ENCODE results near the gene SETSIP. TPM values are rescaled to one million over a fixed set of nuclear protein-coding genes. Genes with fewer than 3 reads are reported as not detected.
"Not testable (repeated sequence)": the region's sequence is repeated elsewhere in the genome, so short reads cannot be mapped to it uniquely, and the experiment has no call there.

The SETSIP gene
- total RNA-seq, 1 experiment from 2014 or later = not detected

DNA sequence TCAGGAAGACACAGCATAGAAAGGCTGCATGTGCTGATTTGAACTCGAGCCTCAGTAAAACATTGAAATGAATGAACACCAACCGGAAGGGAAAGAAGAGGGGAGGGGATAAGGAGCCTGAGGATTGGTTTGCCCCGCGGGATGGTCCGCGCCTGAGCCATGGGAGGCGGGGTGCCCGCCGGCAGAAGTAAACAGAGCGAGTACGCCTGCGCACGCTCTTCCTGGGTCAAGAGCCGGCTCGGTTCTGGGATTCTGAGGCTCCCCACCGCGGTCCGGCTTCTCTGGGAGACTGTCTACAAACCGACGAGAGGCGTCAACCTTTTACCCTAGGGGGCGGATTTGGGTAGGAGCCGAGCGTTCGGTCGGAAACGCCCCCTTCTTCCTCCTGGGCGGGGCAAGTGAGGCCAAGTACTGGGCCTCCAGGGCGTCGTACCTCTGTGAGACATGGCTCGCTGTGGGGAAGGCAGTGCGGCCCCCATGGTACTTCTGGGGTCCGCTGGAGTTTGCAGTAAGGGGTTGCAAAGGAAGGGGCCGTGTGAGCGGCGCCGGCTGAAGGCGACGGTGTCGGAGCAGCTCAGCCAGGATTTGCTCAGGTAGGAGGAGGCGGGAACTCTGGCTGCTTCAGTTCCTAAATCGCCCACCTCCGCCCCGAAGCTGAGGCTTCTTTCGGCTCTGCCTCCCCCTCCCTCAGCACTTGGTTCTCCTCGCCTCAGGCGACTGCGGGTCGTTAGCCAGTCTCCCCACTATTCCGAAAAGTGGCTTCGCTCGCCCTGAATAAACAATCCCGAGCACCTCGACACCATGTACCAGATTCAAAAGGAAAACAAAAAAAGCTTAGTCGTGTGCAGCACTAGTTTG is 5.1 kb upstream of the SETSIP start, which contains the start of gene BTBD8:
Gene BTBD8 (plus strand): TSS at position 218 of the 858 bp plus-strand sequence. CDS start 227 bp downstream, at position 445.
- Histone ChIP-seq H3K4me1 (no peaks in the 10 kb centered on the region), H3K27me3 (replicated peaks; ENCODE audit: control insufficient read depth, insufficient read depth, low read length) (no peaks in the 10 kb centered on the region), H3K36me3 (ENCODE audit: control insufficient read depth, insufficient read depth, low read length) (no peaks in the 10 kb centered on the region), H3K4me3 (ENCODE audit: low read depth, low read length) (peak within 1 kb of the TSS; percentile 50), H3K9me3 (no peaks in the 10 kb centered on the region)
- Mint-ChIP-seq H3K4me1 (ENCODE audit: low read depth, unreplicated experiment) (no peaks in the 10 kb centered on the region), H3K36me3 (ENCODE audit: insufficient read depth, unreplicated experiment) (no peaks in the 10 kb centered on the region), H3K27me3 (ENCODE audit: insufficient read depth, unreplicated experiment) (no peaks in the 10 kb centered on the region), H3K9me3 (ENCODE audit: unreplicated experiment) (peaks cover 10% of the 10 kb centered on the region), H3K4me3 (ENCODE audit: unreplicated experiment) (peak within 1 kb of the TSS; percentile 81), H3K27ac (ENCODE audit: unreplicated experiment) (peak within 1 kb of the TSS; percentile 90)
- TF ChIP-seq, protein P1, sequence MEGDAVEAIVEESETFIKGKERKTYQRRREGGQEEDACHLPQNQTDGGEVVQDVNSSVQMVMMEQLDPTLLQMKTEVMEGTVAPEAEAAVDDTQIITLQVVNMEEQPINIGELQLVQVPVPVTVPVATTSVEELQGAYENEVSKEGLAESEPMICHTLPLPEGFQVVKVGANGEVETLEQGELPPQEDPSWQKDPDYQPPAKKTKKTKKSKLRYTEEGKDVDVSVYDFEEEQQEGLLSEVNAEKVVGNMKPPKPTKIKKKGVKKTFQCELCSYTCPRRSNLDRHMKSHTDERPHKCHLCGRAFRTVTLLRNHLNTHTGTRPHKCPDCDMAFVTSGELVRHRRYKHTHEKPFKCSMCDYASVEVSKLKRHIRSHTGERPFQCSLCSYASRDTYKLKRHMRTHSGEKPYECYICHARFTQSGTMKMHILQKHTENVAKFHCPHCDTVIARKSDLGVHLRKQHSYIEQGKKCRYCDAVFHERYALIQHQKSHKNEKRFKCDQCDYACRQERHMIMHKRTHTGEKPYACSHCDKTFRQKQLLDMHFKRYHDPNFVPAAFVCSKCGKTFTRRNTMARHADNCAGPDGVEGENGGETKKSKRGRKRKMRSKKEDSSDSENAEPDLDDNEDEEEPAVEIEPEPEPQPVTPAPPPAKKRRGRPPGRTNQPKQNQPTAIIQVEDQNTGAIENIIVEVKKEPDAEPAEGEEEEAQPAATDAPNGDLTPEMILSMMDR (IDR thresholded peaks at IDR 0.05; ENCODE audit: insufficient read depth in 1 of 2, low read depth in 1 of 2, low read length in 1 of 2, severe bottlenecking in 1 of 2, unreplicated experiment in 1 of 2) = no peak
- intact Hi-C loops (cut with micrococcal nuclease; ENCODE audit: unreplicated experiment) = loop anchor here (1.0 to 2.0 kb wide), 2 partner anchors 15 to 210 kb away; no protein-coding TSS in a partner anchor
- ChIA-PET POLR2A (interaction anchor here (0.6 kb wide), 1 partner anchor 130 kb away, joined by 4 read pairs; no protein-coding TSS in a partner anchor), CTCF (no interaction called here)
- TSS peak; percentile 63 for BruUV-seq (replicated peaks)
- peak; percentile 83 to 85 for DNase-seq

DNA sequence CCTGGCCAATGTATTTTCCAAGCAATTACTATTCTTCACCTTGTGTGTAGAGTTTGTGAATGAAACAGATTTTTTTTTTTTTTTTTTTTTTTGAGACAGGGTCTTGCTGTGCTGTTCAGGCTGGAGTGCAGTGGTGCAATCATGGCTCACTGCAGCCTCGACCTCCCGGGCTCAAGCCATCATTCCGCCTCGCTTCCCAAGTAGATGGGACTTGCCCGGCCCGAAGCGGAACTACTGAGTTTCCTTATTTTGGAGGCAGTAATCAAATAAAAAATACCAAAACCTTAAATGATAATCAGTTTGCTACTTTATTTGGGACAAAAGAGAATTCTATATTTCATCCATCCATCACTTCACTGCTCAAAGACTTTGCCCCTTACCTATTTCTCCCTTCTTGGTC is 4.2 kb upstream of the SETSIP start:
- H3K27ac Mint-ChIP-seq (ENCODE audit: unreplicated experiment) = no peak overlapping the region

DNA sequence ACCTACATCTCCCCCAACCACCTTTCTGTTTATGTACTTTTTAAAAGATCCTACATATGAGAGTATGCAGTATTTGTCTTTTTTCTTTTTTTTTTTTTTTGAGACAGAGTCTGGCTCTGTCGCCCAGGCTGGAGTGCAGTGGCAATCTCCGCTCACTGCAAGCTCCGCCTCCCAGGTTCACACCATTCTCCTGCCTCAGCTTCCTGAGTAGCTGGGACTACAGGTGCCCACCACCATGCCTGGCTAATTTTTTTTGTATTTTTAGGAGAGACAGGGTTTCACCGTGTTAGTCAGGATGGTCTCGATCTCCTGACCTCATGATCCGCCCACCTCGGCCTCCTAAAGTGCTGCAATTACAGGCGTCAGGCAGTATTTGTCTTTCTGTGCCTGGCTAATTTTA is 2.9 kb upstream of the SETSIP start:
- POLR2A ChIA-PET; H3K4me3 Mint-ChIP-seq (ENCODE audit: unreplicated experiment); H3K4me3 ChIP-seq (ENCODE audit: low read depth, low read length); intact Hi-C loops (cut with micrococcal nuclease; ENCODE audit: unreplicated experiment); H3K27me3 ChIP-seq (replicated peaks; ENCODE audit: control insufficient read depth, insufficient read depth, low read length); H3K9me3 ChIP-seq; H3K36me3 Mint-ChIP-seq (ENCODE audit: insufficient read depth, unreplicated experiment); H3K4me1 ChIP-seq; H3K36me3 ChIP-seq (ENCODE audit: control insufficient read depth, insufficient read depth, low read length); BruUV-seq (replicated peaks); H3K27me3 Mint-ChIP-seq (ENCODE audit: insufficient read depth, unreplicated experiment); H3K4me1 Mint-ChIP-seq (ENCODE audit: low read depth, unreplicated experiment); DNase-seq; CTCF ChIA-PET; H3K27ac Mint-ChIP-seq (ENCODE audit: unreplicated experiment); H3K9me3 Mint-ChIP-seq (ENCODE audit: unreplicated experiment): not testable (repeated sequence)

More for the DNA sequence above, 4.2 kb upstream of the SETSIP start:
- POLR2A ChIA-PET = no interaction called here
- no TSS peak for BruUV-seq (replicated peaks)
- H3K9me3 Mint-ChIP-seq (ENCODE audit: unreplicated experiment) = peaks cover 1% of the 10 kb centered on the region
- H3K36me3 Mint-ChIP-seq (ENCODE audit: insufficient read depth, unreplicated experiment) = no peaks in the 10 kb centered on the region
- H3K27me3 Mint-ChIP-seq (ENCODE audit: insufficient read depth, unreplicated experiment) = peaks cover 2% of the 10 kb centered on the region
- H3K9me3 ChIP-seq = no peaks in the 10 kb centered on the region
- DNase-seq = no peak
- no peaks in the 10 kb centered on the region for H3K36me3 ChIP-seq (ENCODE audit: control insufficient read depth, insufficient read depth, low read length)
- H3K4me1 Mint-ChIP-seq (ENCODE audit: low read depth, unreplicated experiment) = no peaks in the 10 kb centered on the region
- H3K4me3 Mint-ChIP-seq (ENCODE audit: unreplicated experiment) = peak overlapping the region; percentile 81
- no peaks in the 10 kb centered on the region for H3K27me3 ChIP-seq (replicated peaks; ENCODE audit: control insufficient read depth, insufficient read depth, low read length)
- no peak overlapping the region; the same call in 1 of the 2 replicates for H3K4me3 ChIP-seq (ENCODE audit: low read depth, low read length)
- TF ChIP-seq, protein P1 (IDR thresholded peaks at IDR 0.05; ENCODE audit: insufficient read depth in 1 of 2, low read depth in 1 of 2, low read length in 1 of 2, severe bottlenecking in 1 of 2, unreplicated experiment in 1 of 2) = no peak
- CTCF ChIA-PET = no interaction called here
- intact Hi-C loops (cut with micrococcal nuclease; ENCODE audit: unreplicated experiment) = no loop called here
- H3K4me1 ChIP-seq = no peaks in the 10 kb centered on the region
